GM10847 (cell line): ENCODE measurements around the gene ATG101.

Experiments
- POLR2A ChIP-seq: IDR thresholded peaks from 2 replicates; pipeline ENCODE4 v1.6.1; 2011; ENCODE audit not compliant: insufficient read length; ENCODE audit errors: extremely low read depth

Gene ATG101

GRCh38 chr12:52089491-52089890, 19.7 kb downstream of the ATG101 start:
- TF ChIP-seq POLR2A = no peak

GRCh38 chr12:52090291-52090690, 20.5 kb downstream of the ATG101 start:
- TF ChIP-seq POLR2A = no peak

GRCh38 chr12:52091061-52091460, 21.3 kb downstream of the ATG101 start:
- TF ChIP-seq POLR2A = no peak

- no peak for TF ChIP-seq POLR2A
These were observed 22.1 kb downstream of the ATG101 start for GRCh38 chr12:52091869-52092268.

GRCh38 chr12:52093346-52093745, 23.6 kb downstream of the ATG101 start:
- no peak for TF ChIP-seq POLR2A

GRCh38 chr12:52096332-52097044, 26.7 kb downstream of the ATG101 start:
- no peak for TF ChIP-seq POLR2A

GRCh38 chr12:52097045-52097666, 27.4 kb downstream of the ATG101 start:
- TF ChIP-seq POLR2A = no peak

- TF ChIP-seq POLR2A = no peak
These were observed 49.8 kb downstream of the ATG101 start for GRCh38 chr12:52119398-52120254.

- no peak for TF ChIP-seq POLR2A
These were observed 51.4 kb downstream of the ATG101 start for GRCh38 chr12:52120951-52121823.

GRCh38 chr12:52121824-52122539, 52.2 kb downstream of the ATG101 start:
- TF ChIP-seq POLR2A = no peak

GRCh38 chr12:52122540-52122871, 52.7 kb downstream of the ATG101 start:
- no peak for TF ChIP-seq POLR2A

GRCh38 chr12:52122904-52123303, 53.1 kb downstream of the ATG101 start:
- no peak for TF ChIP-seq POLR2A

- TF ChIP-seq POLR2A = no peak
These were observed 53.9 kb downstream of the ATG101 start for GRCh38 chr12:52123487-52124186.

GRCh38 chr12:52125476-52125900, 55.7 kb downstream of the ATG101 start:
- no peak for TF ChIP-seq POLR2A
